GM19455 (cell line): ENCODE measurements around the gene SEC61B.

Experiments used
- ATAC-seq: cut with Tn5 transposase; IDR thresholded peaks from one replicate; pipeline ENCODE4 v1.9.1; 2021; ENCODE audit not compliant: unreplicated experiment

Gene SEC61B

GRCh38 chr9:99221621-99222415 is at the start of gene SEC61B, which contains the start of gene ALG2:
Gene SEC61B (plus strand): TSS chr9:99222282. CDS start chr9:99222364, 82 bp downstream.
Gene ALG2 (minus strand): TSS chr9:99221942. CDS start chr9:99221894, 48 bp downstream.
- ATAC-seq, result peak; percentile 91

- no peak for ATAC-seq
These were observed 48.2 kb upstream of the SEC61B start for GRCh38 chr9:99173570-99174504.

- no peak for ATAC-seq
These were observed 45.5 kb upstream of the SEC61B start for GRCh38 chr9:99176527-99177013.

GRCh38 chr9:99177576-99178366 is 44.3 kb upstream of the SEC61B start:
- ATAC-seq, result no peak

- no peak for ATAC-seq
These were observed 42.9 kb upstream of the SEC61B start for GRCh38 chr9:99178912-99179872.

- ATAC-seq, result no peak
These were observed 41.9 kb upstream of the SEC61B start for GRCh38 chr9:99180199-99180598.

- ATAC-seq, result no peak
These were observed 41.4 kb upstream of the SEC61B start for GRCh38 chr9:99180662-99181061.

GRCh38 chr9:99181206-99181605 is 40.9 kb upstream of the SEC61B start:
- ATAC-seq, result no peak

GRCh38 chr9:99181621-99182020 is 40.5 kb upstream of the SEC61B start:
- ATAC-seq, result peak; percentile 37

GRCh38 chr9:99182356-99182755 is 39.7 kb upstream of the SEC61B start:
- no peak for ATAC-seq

- ATAC-seq, result no peak
These were observed 38.5 kb upstream of the SEC61B start for GRCh38 chr9:99183616-99184015.

GRCh38 chr9:99184110-99184474 is 38.0 kb upstream of the SEC61B start:
- no peak for ATAC-seq

GRCh38 chr9:99184475-99185347 is 37.4 kb upstream of the SEC61B start:
- ATAC-seq, result peak; percentile 55

GRCh38 chr9:99185348-99185632 is 36.8 kb upstream of the SEC61B start:
- ATAC-seq, result no peak

- no peak for ATAC-seq
These were observed 36.1 kb upstream of the SEC61B start for GRCh38 chr9:99185934-99186333.

- ATAC-seq, result no peak
These were observed 34.8 kb upstream of the SEC61B start for GRCh38 chr9:99187311-99187710.

- ATAC-seq, result no peak
These were observed 32.9 kb upstream of the SEC61B start for GRCh38 chr9:99189186-99189585.

GRCh38 chr9:99189887-99190596 is 32.0 kb upstream of the SEC61B start:
- ATAC-seq, result no peak
